ENCODE results near the gene SMG9. TPM values are rescaled to one million over a fixed set of nuclear protein-coding genes. Genes with fewer than 3 reads are reported as not detected.

Gene SMG9
- total and polyA plus RNA-seq, 2 of the 13 experiments (the other 11 are each of a cell fraction or from before 2014, with no cell fraction given), result 16.1 to 18.7 TPM

- no peak for TF ChIP-seq POLR2G (IDR thresholded peaks at IDR 0.05; ENCODE audit: low read depth, low read length)
- TF ChIP-seq ZNF616 (CRISPR knock-in tag; IDR thresholded peaks at IDR 0.05; ENCODE audit: low read depth), result no peak
- TF ChIP-seq ZNF644 (CRISPR knock-in tag; IDR thresholded peaks at IDR 0.05; ENCODE audit: low read depth), result no peak
- TF ChIP-seq, protein P1, sequence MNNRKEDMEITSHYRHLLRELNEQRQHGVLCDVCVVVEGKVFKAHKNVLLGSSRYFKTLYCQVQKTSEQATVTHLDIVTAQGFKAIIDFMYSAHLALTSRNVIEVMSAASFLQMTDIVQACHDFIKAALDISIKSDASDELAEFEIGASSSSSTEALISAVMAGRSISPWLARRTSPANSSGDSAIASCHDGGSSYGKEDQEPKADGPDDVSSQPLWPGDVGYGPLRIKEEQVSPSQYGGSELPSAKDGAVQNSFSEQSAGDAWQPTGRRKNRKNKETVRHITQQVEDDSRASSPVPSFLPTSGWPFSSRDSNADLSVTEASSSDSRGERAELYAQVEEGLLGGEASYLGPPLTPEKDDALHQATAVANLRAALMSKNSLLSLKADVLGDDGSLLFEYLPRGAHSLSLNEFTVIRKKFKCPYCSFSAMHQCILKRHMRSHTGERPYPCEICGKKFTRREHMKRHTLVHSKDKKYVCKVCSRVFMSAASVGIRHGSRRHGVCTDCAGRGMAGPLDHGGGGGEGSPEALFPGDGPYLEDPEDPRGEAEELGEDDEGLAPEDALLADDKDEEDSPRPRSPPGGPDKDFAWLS (CRISPR knock-in tag; IDR thresholded peaks at IDR 0.05; ENCODE audit: borderline replicate concordance), result no peak
- no peak for TF ChIP-seq REL (CRISPR knock-in tag; conservative IDR thresholded peaks at IDR 0.05)
- no peak for TF ChIP-seq ZNF350 (CRISPR knock-in tag; IDR thresholded peaks at IDR 0.05; ENCODE audit: borderline replicate concordance, low read depth)
- TF ChIP-seq ZNF597 (CRISPR knock-in tag; IDR thresholded peaks at IDR 0.05), result no peak
- Histone ChIP-seq H2AFZ (ENCODE audit: low read length) (no peak overlapping the region), H3K4me3 (replicated peaks in 1 of 3; ENCODE audit: insufficient read depth in 1 of 3, low read depth in 2 of 3, low read length in 3 of 3) (no peak overlapping the region), H3K4me1 (ENCODE audit: insufficient read depth, low read length) (0 out of 2 replicates have a peak, but pooled peaks cover 11% of the 10 kb centered on the region), H3K27me3 (ENCODE audit: control insufficient read depth in 1 of 2, insufficient read depth in 2 of 2, low read length in 2 of 2) (no peaks in the 10 kb centered on the region; a peak in 1 of 5 replicates), H3K9ac (ENCODE audit: insufficient read depth, low read depth, low read length) (no peak overlapping the region), H3K79me2 (ENCODE audit: insufficient read depth, low read length) (no peaks in the 10 kb centered on the region), H3K9me3 (ENCODE audit: low read length) (peaks cover 11% of the 10 kb centered on the region), H3K4me2 (ENCODE audit: low read depth, low read length) (no peak overlapping the region), H4K20me1 (ENCODE audit: insufficient read depth, low read length) (no peaks in the 10 kb centered on the region), H3K27ac (ENCODE audit: extremely low read length, insufficient read depth, low read length) (no peak overlapping the region), H3K36me3 (replicated peaks in 1 of 2; ENCODE audit: control insufficient read depth in 1 of 2, insufficient read depth in 2 of 2, low read length in 2 of 2) (no peaks in the 10 kb centered on the region)
- intact Hi-C loops (cut with micrococcal nuclease; ENCODE audit: unreplicated experiment), result no loop called here
- FAIRE-seq (no peak), DNase-seq (ENCODE audit: low spot score) (no peak), ATAC-seq (no peak)
- in situ Hi-C loops (cut with HindIII; ENCODE audit: extremely low pct_ligation_motif_present, low pct_unique_long_range_greater_than_20kb), result no loop called here
- 33% methylated on average over 3 of the region's 3 CpGs for WGBS (ENCODE audit: low lambda C conversion rate)
- ChIA-PET CTCF (ENCODE audit: low intra/inter-chr PET ratio, low total read pairs) (no interaction called here), POLR2A (no interaction called here)
- no TSS peak for BruUV-seq (replicated peaks)
These were observed 41.6 kb downstream of the SMG9 start for GRCh38 chr19:43713208-43713607.

Data from HepG2 (cell line).